Activated CD4-positive, alpha-beta T cell treated with anti-CD3 and anti-CD28 coated beads, Interleukin-2, amount 50 U/mL, for 16 hours (primary cell): Measurements from ENCODE around the gene STAT6.
"Not testable (repeated sequence)": the region's sequence is repeated elsewhere in the genome, so short reads cannot be mapped to it uniquely, and the experiment has no call there.

Experiments used
- DNase-seq: peaks from one replicate; pipeline ENCODE4 v3.0.0-alpha.2; 2020

The STAT6 gene

GRCh38 chr12:57126561-57126960, 15.4 kb upstream of the STAT6 start:
- no peak for DNase-seq

GRCh38 chr12:57126061-57126460, 14.9 kb upstream of the STAT6 start:
- DNase-seq: no peak

DNA sequence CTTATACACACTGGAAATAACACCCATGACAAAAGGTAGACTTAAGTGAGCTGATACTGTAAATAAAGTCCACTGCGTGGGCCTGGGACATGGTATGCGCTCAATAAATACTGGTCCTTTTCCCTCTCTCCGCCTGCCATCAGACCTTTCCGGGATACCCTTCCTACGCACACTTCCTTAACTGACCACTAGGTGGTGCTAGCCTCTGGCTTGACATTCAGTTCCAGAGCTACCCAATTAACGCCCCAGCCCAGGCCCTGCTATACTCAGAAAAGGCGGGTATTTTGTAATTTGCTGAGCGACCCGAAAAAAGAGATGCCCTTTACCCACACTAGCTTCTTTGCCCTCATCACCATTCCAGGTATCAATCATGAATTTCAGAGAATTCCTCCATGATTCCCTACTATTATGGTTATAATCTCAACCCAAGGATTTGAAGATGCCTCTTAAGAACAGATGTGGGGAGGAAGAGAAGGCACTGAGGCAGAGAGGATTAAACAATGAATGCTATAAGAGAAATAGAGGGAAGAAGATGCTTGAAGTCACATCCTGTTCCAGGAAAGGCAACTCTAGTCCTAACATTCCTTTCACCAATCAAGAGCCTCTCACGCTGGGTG, 13.2 kb upstream of the STAT6 start:
- peak; percentile 83 for DNase-seq

DNA sequence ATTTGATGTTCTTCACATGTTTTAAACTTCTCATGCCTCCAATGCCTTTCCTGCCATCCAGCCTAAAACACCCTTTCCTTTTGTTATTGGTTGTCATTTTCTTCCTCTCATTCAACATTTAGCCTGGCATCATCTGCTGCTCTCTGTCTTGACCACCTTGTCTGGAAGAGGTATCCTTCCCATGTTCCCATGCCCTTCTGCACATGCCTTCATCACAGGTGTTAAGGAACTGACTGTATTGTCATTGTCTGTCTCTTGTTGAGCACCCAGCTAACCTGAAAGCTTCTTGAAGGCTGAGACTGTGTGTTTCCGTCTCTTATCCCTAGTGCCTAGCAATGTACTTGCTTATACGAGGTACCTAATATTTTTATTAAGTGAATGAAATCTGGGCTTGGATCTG, 12.7 kb upstream of the STAT6 start:
- no peak for DNase-seq

DNA sequence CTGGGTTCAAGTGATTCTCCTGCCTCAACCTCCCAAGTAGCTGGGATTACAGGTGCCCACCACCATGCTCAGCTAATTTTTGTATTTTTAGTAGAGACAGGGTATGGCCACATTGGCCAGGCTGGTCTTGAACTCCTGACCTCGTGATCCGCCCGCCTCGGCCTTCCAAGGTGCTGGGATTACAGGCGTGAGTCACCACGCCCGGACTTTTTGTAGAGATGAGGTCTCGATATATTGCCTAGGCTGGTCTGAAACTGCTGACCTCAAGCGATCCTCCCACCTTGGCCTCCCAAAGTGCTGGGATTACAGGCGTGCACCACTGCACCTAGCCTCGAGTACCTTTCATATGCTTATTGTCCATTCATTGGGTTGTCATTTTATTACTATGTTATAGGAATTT, 9.6 kb upstream of the STAT6 start:
- not testable (repeated sequence) for DNase-seq

- no peak for DNase-seq
These were observed 8.3 kb upstream of the STAT6 start for GRCh38 chr12:57119294-57120085.

- DNase-seq: no peak
These were observed 7.6 kb upstream of the STAT6 start for GRCh38 chr12:57118711-57119271.

DNA sequence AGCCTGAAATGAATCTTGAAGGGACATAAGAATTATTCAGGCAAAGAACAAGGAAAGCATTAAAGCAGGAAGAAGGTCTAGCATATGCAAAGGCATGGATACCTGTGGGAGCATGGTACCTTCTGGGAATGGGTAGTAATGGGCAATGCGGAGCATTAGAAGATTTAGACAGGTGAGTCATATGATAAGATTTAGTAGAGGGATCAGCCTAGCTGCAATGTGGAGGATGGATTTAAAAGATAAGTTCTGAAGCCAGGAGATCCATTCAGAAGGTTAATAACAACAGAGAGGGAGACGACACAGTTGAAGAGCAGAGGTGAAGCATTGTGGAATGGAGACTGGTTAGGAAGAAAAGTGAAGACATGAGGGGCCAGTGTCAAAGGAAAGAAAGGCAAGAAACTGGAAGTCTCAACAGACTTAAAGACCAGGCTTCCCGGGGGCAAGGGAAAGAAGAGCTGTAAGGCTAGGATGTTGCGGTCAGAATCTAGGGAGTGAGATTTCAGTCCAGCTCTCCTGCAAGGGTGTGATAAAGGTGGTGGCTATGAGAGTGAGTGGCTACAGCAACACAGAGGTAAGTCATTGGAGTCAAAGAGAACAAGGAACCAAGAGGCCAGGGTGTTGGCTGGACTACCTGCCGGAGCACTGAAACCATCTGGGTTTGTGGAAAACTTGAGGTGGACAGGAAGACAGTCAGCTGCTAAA, 5.6 kb upstream of the STAT6 start:
- DNase-seq: no peak

DNA sequence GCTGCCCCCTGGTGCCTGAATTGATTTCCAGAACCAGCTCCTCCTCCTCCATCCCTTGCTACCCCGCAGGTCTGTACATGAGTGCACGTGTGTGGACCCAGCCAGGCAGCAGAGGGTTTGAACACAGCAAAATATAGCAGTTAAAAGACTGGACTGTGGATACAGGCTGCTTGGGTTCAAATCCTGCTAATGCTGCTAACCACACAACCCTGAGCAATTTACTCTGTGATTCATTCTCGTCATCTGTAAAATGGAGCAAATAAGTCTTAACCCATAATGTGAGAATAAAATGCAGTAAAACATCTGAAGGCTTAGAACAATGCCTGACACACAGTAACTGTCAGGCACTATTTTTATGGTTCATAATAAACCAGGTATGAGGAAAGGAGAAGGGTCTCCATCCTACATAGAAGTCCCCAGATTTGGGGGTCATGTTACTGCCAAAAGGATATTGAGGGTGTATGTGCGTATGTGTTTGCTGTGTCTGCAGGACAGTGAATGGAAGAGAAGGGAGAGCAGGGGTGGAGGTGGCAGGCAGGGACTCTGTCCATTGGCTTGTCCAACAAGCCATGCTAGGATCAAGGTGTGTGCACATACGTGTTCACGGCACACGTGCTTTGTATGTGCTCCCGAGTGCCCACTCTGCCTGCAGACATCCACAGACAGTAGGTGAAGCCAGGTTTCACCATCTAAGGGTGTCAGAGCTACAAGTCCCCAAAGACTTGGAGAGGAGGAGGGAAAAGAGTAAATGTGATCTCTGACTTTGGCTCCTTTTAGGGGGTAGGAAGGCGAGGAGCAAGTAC, 1.5 kb upstream of the STAT6 start:
- DNase-seq: no peak

DNA sequence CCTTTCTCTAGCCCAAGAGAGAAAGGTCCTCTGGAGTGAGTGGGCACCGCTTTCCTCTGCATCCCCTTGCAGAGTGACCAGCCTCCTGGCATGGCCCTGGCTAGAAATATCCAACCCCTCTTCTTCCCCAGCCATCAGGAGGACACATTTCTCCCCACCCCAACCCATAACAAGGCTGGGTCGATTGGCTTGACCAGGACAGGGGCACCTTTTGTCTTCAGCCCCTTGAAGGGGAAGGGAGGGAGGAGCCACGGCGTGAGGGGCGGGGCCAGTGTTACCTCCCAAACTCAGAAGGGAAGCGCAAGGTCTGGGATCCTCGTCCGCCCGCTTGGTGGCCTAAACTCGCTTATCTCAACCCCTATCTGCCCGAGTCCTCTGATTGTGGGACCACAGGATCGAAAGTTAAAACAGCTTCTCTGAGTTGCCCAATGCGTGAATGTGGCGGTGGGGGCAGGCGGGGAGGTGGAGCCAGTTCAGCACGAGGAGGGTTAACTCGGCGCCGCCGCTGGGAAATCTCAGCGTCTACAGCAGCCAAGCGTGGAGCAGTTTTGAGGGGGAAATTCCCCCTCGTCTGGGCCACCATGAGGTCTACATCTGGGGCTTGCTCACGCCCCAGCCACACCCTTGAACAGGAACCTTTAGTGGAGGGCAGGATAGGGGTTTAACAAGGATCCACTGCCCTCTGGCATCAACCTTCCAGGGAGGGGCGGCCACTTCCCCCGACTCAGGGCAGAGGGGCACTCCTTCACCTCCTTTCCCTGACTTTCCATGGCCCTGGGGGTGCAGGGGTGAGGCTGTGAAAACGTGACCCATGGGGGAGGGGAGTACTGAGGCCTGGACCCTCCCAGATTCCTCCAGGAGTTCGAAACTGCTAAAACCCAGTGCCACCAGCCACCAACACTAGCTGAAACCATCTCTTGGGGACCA, 795 bp downstream of the STAT6 start:
- peak; percentile 86 for DNase-seq

DNA sequence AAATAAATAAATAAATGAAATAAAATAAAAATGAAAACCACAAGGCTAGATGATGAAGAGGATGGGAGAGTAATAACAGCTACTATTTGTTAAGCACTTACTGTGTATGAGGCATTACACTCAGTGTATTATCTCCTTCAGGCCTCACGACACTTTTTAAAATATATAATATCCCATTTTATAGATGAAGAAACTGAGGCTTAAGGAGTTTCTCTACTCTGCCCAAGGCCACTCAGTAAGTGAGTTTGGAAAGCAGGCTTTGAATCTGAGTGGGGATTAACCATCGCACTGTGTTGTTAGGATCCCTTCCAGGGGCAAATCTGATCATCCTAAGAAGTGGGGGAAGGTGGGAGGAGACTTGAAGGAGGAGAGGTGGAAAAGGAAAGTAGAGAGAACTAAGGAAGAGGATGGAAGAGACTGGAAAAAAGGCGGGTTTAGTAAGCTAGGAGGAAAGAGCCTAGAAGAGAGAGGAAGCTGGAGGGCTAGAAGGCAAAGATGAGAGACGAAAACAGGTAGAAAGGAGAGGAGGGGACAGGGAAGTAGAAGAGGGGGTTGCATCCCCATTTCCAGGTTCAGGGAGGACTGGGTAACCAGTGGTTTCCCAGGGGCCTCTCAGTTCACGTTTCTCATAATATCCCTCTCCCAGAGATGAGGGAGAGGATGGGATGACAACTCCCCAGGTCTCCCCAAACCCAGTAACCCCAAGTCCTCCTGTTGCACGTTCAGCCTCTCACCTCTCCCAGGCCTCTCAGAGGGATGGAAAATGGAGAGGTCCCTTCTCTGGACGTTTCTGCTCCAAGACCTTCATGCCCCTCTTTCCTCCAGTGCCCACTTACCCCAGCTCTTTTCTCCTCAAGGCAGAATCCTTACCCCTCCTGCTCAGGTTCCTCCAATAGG, 1.7 kb downstream of the STAT6 start:
- DNase-seq: no peak

DNA sequence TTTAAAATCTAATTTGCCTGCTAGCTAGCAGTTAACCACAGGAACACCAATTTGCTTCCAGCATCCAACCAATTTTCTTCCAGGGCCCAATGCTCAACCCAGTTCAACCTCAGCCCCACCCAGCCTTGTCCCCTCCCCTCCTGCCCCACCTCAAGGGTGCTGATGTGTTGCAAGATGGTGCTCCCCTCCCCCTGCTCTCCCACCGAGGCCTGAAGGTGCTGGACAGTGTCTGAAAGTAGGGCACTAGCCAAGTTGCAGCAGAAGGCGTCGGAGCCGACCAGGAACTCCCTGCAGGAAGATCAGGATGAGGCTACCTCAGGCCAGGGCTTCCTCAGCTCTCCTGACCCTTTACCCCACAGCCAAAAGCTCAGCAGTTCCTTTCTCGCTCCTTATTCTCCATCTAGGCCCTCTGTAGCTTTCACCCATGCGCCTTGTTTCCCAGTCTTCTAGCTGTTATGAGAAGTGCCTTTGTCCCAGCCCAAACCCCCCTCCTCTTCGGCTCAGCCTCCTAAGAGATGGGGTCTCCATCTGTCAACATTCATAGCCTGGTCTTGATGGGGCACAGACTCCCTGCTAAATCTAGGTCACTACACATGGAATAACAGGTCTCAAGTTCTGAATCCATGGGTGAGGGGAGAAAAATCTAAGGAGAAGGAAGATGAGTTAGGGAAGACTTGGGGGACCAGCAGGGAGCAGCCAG, 3.6 kb downstream of the STAT6 start:
- DNase-seq: no peak

DNA sequence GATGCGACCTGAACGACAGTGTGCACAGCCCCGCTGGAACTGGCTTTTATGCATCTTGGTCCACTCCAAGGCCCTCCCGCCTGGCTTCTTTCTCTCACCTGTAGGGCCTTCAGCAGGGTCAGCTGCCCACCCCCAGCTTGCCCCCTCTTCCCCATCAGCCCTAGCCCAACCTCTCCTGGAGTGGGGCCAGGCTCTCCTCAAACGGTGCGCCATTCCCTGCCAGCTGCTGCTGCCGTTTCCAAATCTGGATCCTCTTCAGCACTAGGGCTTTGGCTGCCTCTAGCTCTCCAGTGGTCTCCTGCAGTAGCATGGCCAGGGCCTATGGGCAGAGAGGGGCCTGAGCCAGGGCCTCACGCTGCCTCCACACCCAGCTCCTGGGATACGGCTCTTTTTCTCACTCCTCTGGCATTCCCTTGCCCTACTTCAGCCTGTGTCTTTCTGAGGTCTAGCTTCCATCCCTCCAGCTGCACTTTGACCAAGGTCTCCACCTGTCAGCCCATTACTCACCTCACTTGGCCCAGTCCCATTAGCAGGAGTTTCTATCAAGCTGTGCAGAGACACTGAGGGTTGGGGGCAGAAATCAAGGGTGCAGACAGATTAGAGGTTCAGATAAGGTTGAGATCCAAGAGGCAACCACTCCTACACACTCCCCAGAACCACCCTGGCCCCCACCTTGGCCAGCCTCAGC, 5.0 kb downstream of the STAT6 start:
- DNase-seq: no peak

GRCh38 chr12:57105011-57105753, 6.0 kb downstream of the STAT6 start:
- DNase-seq: no peak

DNA sequence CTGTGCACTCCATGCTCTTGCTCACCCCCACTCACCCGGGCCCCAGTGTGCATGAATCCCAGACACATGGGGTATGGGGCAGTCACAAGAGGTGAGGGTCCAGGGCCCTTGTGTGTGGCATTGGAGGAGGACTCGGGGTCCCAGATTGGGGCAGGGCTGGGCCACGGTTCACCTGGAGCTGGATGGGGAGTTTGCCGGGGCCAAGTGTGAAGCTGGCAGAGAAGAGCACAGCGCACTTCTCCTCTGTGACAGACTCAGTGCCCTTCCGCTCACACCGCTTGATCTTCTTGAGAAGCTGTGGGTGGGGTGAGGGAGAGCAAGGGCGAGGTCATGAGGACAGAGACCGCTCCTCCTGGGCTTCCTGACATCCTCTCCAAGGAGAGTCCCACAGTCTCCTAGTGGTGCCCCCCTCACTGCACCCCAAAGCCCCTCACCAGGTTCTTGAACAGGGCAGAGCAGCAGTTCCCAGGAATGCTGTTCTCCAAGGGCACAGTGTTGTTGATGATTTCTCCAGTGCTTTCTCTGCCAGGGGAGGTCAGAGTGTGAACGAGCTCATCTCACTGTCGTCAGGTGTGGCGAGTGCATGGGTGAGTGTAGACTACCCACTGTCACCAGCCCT, 6.8 kb downstream of the STAT6 start:
- DNase-seq: no peak

DNA sequence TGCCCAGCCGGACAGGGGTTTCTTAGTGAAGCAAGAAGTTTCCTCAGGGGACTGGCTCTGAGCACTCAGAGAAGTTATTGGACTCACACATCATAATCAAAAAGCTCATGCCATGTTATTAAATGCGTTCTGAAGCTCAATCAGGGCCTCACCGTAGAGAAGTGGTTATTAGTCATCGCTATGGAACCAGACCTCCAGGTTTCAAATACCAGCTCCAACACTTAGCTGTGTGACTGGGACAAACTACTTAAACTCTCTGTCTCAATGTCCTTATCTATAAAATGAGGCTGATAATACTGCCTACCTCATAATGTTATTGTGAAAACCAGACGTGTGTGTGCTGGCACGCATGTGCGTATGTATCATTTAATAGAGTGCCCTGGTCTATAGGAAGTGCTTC, 7.3 kb downstream of the STAT6 start:
- no peak for DNase-seq

GRCh38 chr12:57101892-57102695, 9.1 kb downstream of the STAT6 start:
- no peak for DNase-seq
